Endodermal cell (in vitro differentiated cells): ENCODE measurements around the gene TPM2. TPM values are rescaled to one million over a fixed set of nuclear protein-coding genes. Genes with fewer than 3 reads are reported as not detected.

Experiments used
- DNase-seq: peaks from one replicate; pipeline ENCODE4 v3.0.0-alpha.2; 2017
- H3K27ac ChIP-seq: 2 replicates; pipeline ENCODE4 v1.5.1; 2013; ENCODE audit warnings: mild to moderate bottlenecking, low read depth, low read length, moderate library complexity
- H3K27me3 ChIP-seq: 2 replicates; pipeline ENCODE4 v1.6.1; 2013; ENCODE audit warnings: mild to moderate bottlenecking, low read length, moderate library complexity; ENCODE audit not compliant: insufficient read depth, control insufficient read depth, poor library complexity, severe bottlenecking
- H3K36me3 ChIP-seq: 2 replicates; pipeline ENCODE4 v1.7.0; 2013; ENCODE audit warnings: mild to moderate bottlenecking, low read length, moderate library complexity; ENCODE audit not compliant: control insufficient read depth, insufficient read depth
- H3K4me1 ChIP-seq: one replicate; pipeline ENCODE4 v1.7.0; 2013; ENCODE audit warnings: low read length; ENCODE audit not compliant: control insufficient read depth, insufficient read depth
- H3K4me3 ChIP-seq: 2 replicates; pipeline ENCODE4 v1.5.1; 2013; ENCODE audit warnings: mild to moderate bottlenecking, low read length, moderate library complexity
- H3K9ac ChIP-seq: 2 replicates; pipeline ENCODE4 v1.6.1; 2013; ENCODE audit warnings: mild to moderate bottlenecking, low read length, moderate library complexity; ENCODE audit not compliant: poor library complexity, severe bottlenecking; ENCODE audit errors: extremely low read depth
- H3K9me3 ChIP-seq: 2 replicates; pipeline ENCODE4 v1.6.1; 2013; ENCODE audit warnings: mild to moderate bottlenecking, low read length, moderate library complexity; ENCODE audit not compliant: control insufficient read depth
- H3K27ac Mint-ChIP-seq: 2 replicates; pipeline ENCODE4 v1.8.0; 2020; ENCODE audit warnings: mixed read lengths
- H3K27me3 Mint-ChIP-seq: 2 replicates; pipeline ENCODE4 v1.8.0; 2021; ENCODE audit warnings: mild to moderate bottlenecking, mixed read lengths; ENCODE audit not compliant: insufficient read depth
- H3K36me3 Mint-ChIP-seq: 2 replicates; pipeline ENCODE4 v1.8.0; 2020; ENCODE audit warnings: low read depth, mixed read lengths
- H3K4me1 Mint-ChIP-seq: 2 replicates; pipeline ENCODE4 v1.8.0; 2020; ENCODE audit warnings: mixed read lengths
- H3K4me3 Mint-ChIP-seq: 2 replicates; pipeline ENCODE4 v1.8.0; 2020; ENCODE audit warnings: mild to moderate bottlenecking, moderate library complexity, mixed read lengths
- H3K9me3 Mint-ChIP-seq: 2 replicates; pipeline ENCODE4 v1.8.0; 2020; ENCODE audit warnings: mild to moderate bottlenecking, mixed read lengths
- WGBS, 2 experiments: methylation state at CpG; one replicate each; pipeline versions ENCODE4 v1.1.5 to v1.1.7; 2013; ENCODE audit warnings: missing lambda C conversion rate in 2 of 2, mixed read lengths in 1 of 2; ENCODE audit not compliant: insufficient coverage in 1 of 2, insufficient read length in 1 of 2; 5-methylcytosine and 5-hydroxymethylcytosine counted together
- total RNA-seq, 2 donors: library from RNA; stranded (reverse); fragmentation: NEBNext Ultra II Directional in 1 of 2; extraction: Animal tissue kit (Norgen Biotek cat#: 25700) in 1 of 2; gene quantifications; 2 replicates in 1 of 2; 3 replicates in 1 of 2; pipeline ENCODE4 v1.2.1, GENCODE V29; 2021
- TF ChIP-seq, protein P1 (sequence below): fragments of 200-600 bp; sonication (generic); conservative IDR thresholded peaks from 2 replicates; pipeline ENCODE4 v1.5.0; 2021; ENCODE audit warnings: antibody characterized with exemption, mild to moderate bottlenecking

The TPM2 gene
- total RNA-seq, 2 donors from 2014 or later: 191 to 251 TPM

DNA sequence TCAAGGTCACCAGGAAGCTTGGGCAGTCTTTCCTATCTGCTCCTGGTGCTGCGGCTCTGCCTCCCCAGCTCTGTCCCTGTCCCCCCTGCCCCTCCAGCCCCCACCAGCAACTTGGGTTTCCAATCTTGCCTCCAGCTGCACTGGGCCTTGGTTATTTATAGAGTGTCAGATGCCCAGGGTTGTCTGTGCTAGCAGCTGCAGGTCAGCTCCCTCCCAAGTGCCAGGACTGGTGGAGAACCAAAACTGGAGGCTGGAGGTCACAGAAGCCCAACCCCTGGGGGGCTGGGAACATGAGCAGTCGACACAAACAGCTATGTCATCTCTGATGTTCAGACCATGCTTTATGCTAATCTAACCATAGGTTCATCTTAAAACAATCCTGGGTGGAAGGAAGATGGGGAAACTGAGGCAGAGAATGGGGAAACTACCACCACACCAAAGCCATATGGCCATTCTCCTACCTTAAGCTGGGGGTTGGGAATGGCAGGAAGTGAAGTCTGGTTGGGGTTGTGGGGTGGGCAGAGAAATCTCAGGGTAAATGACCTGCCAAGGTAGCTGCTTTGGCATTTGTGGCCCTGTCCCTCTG, 1.7 kb downstream of the TPM2 start:
- TF ChIP-seq, protein P1, sequence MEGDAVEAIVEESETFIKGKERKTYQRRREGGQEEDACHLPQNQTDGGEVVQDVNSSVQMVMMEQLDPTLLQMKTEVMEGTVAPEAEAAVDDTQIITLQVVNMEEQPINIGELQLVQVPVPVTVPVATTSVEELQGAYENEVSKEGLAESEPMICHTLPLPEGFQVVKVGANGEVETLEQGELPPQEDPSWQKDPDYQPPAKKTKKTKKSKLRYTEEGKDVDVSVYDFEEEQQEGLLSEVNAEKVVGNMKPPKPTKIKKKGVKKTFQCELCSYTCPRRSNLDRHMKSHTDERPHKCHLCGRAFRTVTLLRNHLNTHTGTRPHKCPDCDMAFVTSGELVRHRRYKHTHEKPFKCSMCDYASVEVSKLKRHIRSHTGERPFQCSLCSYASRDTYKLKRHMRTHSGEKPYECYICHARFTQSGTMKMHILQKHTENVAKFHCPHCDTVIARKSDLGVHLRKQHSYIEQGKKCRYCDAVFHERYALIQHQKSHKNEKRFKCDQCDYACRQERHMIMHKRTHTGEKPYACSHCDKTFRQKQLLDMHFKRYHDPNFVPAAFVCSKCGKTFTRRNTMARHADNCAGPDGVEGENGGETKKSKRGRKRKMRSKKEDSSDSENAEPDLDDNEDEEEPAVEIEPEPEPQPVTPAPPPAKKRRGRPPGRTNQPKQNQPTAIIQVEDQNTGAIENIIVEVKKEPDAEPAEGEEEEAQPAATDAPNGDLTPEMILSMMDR: no peak
- H3K36me3 Mint-ChIP-seq: peaks cover 42% of the 10 kb centered on the region
- Histone ChIP-seq H3K27me3 (no peaks in the 10 kb centered on the region), H3K4me3 (peak overlapping the region; percentile 96), H3K9ac (no peak overlapping the region), H3K36me3 (peaks cover 47% of the 10 kb centered on the region), H3K9me3 (no peaks in the 10 kb centered on the region), H3K27ac (no peak overlapping the region), H3K4me1 (peaks cover 10% of the 10 kb centered on the region)
- H3K9me3 Mint-ChIP-seq: no peaks in the 10 kb centered on the region
- WGBS, 2 experiments: 90% methylated on average over 2 of the region's 2 CpGs; no CpG with 5 or more reads in 1 of the 2 experiments
- DNase-seq: no peak
- no peaks in the 10 kb centered on the region for H3K27me3 Mint-ChIP-seq
- peak overlapping the region; percentile 85 for H3K4me3 Mint-ChIP-seq
- peaks cover 30% of the 10 kb centered on the region for H3K4me1 Mint-ChIP-seq
- H3K27ac Mint-ChIP-seq: no peak overlapping the region

DNA sequence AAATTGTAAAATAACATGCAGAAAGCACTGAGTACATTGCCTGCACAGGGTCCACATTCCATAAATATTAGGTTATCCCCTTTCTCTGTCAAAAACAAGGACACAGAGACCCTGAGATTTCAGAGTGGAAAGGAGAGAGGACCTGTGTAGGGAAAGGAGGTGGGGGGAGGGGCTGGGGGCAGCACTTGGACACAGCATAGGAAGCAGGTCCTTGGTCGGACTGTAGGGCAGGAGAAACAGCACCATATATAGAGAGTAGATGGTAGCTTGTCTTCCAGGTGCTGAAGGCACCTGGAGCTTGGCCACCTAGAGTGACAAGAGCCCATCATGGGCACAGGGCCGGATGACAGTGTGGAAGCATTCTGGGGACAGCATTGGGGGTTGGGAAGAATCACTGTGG, 2.4 kb downstream of the TPM2 start:
- Mint-ChIP-seq H3K27me3 (no peaks in the 10 kb centered on the region), H3K4me3 (peak overlapping the region; percentile 38), H3K36me3 (peaks cover 50% of the 10 kb centered on the region), H3K4me1 (peaks cover 30% of the 10 kb centered on the region), H3K27ac (peak overlapping the region; percentile 23), H3K9me3 (no peaks in the 10 kb centered on the region)
- Histone ChIP-seq H3K4me3 (peak overlapping the region; percentile 96), H3K4me1 (peaks cover 10% of the 10 kb centered on the region), H3K9me3 (no peaks in the 10 kb centered on the region), H3K9ac (no peak overlapping the region), H3K36me3 (peaks cover 55% of the 10 kb centered on the region), H3K27me3 (no peaks in the 10 kb centered on the region), H3K27ac (no peak overlapping the region)
- WGBS, 2 experiments: 85% methylated on average over 2 of the region's 2 CpGs; no CpG with 5 or more reads in 1 of the 2 experiments
- TF ChIP-seq, protein P1: no peak
- DNase-seq: no peak

DNA sequence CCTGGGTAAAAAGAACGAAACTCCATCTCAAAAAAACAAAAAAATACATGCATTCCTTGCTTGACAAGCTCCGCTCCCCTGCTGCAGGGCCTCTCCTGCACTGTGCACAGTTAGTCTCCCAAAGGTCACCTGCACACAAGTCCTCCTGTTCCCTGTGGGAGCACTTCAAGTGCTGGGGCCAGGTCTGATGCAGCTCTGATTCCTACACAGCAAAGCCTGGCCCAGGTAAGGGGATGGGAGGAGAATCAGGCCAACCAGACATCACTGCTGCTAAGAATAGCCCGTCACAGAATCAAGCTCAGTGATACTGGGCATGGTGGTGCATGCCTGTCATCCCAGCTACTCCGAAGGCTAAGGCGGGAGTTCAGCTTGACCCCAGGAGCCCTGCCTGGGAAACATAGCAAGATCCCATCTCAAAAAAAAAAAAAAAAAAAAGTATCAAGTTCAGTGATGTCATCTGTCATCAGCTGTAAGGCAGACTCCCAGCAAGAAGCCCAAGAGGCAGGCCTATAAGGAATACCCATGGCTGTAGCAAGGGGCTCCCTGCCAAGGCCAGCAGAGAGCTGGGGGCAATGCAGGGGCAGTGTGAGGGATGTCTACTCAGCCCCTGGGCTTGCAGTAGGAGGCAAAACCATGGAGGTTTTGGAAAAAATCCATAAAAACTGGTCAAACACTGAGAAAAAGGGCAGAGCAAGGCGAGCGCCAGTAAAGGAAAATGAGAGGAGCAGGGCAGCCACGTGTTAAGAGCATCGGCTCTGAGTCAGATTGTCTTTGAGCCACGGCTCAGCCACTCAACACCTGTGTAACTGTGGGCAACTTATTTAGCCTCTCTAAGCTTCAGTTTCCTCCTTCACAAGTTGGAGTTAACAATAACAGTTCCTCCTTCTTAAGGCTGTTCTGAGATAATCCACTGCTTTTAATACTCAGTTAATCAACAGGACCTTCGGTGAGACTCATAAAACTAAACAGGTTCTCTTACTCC, 3.2 kb downstream of the TPM2 start:
- no peaks in the 10 kb centered on the region for H3K27me3 Mint-ChIP-seq
- H3K27ac Mint-ChIP-seq: no peak overlapping the region
- H3K4me3 ChIP-seq: peak overlapping the region; percentile 96
- H3K4me1 Mint-ChIP-seq: peaks cover 33% of the 10 kb centered on the region
- H3K9me3 Mint-ChIP-seq: no peaks in the 10 kb centered on the region
- no peaks in the 10 kb centered on the region for H3K9me3 ChIP-seq
- H3K4me1 ChIP-seq: peaks cover 10% of the 10 kb centered on the region
- H3K4me3 Mint-ChIP-seq: no peak overlapping the region
- no peak for DNase-seq
- H3K36me3 ChIP-seq: peaks cover 59% of the 10 kb centered on the region
- TF ChIP-seq, protein P1: no peak
- H3K27ac ChIP-seq: no peak overlapping the region
- WGBS, 2 experiments: 91 to 95% methylated on average over 9 to 11 of the region's 11 CpGs
- no peaks in the 10 kb centered on the region for H3K27me3 ChIP-seq
- H3K9ac ChIP-seq: no peak overlapping the region
- H3K36me3 Mint-ChIP-seq: peaks cover 54% of the 10 kb centered on the region
